AG08395 (cell line): ENCODE data around the gene ARFGAP3.
"Not testable (repeated sequence)": the region's sequence is repeated elsewhere in the genome, so short reads cannot be mapped to it uniquely, and the experiment has no call there.

Experiments
- DNase-seq: peaks from one replicate; pipeline ENCODE4 v3.0.0; 2012; ENCODE audit warnings: mixed read lengths, low spot score

The ARFGAP3 gene

GRCh38 chr22:42768385-42769035 is 88.6 kb downstream of the ARFGAP3 start:
- no peak for DNase-seq

- no peak for DNase-seq
Measured at GRCh38 chr22:42766860-42767259, 90.2 kb downstream of the ARFGAP3 start.

GRCh38 chr22:42764895-42765363 is 92.1 kb downstream of the ARFGAP3 start:
- no peak for DNase-seq

- no peak for DNase-seq
Measured at GRCh38 chr22:42763965-42764480, 93.0 kb downstream of the ARFGAP3 start.

GRCh38 chr22:42760806-42761565 is 96.1 kb downstream of the ARFGAP3 start:
- DNase-seq = no peak

GRCh38 chr22:42758931-42759629 is 98.0 kb downstream of the ARFGAP3 start:
- peak; percentile 35 for DNase-seq

GRCh38 chr22:42755553-42755952 is 101.5 kb downstream of the ARFGAP3 start:
- peak; percentile 72 for DNase-seq

- DNase-seq = not testable (repeated sequence)
Measured at GRCh38 chr22:42755121-42755520, 102.0 kb downstream of the ARFGAP3 start.

GRCh38 chr22:42754658-42755057 is 102.4 kb downstream of the ARFGAP3 start:
- DNase-seq = peak; percentile 76

- DNase-seq = peak; percentile 32
Measured at GRCh38 chr22:42752912-42753311, 104.2 kb downstream of the ARFGAP3 start.

GRCh38 chr22:42752230-42752746 is 104.8 kb downstream of the ARFGAP3 start:
- DNase-seq = no peak

GRCh38 chr22:42750421-42750820 is 106.7 kb downstream of the ARFGAP3 start:
- not testable (repeated sequence) for DNase-seq

GRCh38 chr22:42747701-42748513 is 109.2 kb downstream of the ARFGAP3 start:
- peak; percentile 64 for DNase-seq
